ENCODE results near the gene SEL1L3.

DNA sequence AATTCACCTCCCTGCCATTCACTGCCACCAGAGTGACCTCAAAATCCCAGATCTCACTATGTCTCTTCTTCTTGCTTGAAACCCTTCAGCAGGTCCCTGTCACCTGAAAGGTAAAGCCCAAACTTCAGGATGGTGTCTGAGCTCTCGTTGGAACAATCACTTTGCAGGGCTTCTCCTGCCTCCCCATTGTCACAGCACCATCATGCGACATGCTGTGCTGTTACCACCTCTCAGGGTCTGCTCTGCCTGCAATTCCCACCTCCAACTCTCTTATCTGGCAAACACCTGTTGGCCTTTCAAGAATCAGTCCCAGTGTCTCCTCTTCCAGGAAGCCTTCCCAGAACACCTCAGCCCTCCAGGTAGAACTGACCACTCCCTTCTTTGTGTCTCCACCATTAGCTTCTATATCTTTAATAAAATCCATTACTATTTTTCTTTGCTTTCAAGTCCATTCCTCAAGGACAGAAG, 46.2 kb downstream of the SEL1L3 start:
- TF ChIP-seq, protein P1, sequence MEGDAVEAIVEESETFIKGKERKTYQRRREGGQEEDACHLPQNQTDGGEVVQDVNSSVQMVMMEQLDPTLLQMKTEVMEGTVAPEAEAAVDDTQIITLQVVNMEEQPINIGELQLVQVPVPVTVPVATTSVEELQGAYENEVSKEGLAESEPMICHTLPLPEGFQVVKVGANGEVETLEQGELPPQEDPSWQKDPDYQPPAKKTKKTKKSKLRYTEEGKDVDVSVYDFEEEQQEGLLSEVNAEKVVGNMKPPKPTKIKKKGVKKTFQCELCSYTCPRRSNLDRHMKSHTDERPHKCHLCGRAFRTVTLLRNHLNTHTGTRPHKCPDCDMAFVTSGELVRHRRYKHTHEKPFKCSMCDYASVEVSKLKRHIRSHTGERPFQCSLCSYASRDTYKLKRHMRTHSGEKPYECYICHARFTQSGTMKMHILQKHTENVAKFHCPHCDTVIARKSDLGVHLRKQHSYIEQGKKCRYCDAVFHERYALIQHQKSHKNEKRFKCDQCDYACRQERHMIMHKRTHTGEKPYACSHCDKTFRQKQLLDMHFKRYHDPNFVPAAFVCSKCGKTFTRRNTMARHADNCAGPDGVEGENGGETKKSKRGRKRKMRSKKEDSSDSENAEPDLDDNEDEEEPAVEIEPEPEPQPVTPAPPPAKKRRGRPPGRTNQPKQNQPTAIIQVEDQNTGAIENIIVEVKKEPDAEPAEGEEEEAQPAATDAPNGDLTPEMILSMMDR (IDR thresholded peaks at IDR 0.05): no peak
- no peak for TF ChIP-seq POLR2A (IDR thresholded peaks at IDR 0.05)
